ENCODE data around the gene ARFGAP2. TPM values are rescaled to one million over a fixed set of nuclear protein-coding genes. Genes with fewer than 3 reads are reported as not detected.

The ARFGAP2 gene
- total RNA-seq, 1 experiment from 2014 or later: 97.5 TPM

DNA sequence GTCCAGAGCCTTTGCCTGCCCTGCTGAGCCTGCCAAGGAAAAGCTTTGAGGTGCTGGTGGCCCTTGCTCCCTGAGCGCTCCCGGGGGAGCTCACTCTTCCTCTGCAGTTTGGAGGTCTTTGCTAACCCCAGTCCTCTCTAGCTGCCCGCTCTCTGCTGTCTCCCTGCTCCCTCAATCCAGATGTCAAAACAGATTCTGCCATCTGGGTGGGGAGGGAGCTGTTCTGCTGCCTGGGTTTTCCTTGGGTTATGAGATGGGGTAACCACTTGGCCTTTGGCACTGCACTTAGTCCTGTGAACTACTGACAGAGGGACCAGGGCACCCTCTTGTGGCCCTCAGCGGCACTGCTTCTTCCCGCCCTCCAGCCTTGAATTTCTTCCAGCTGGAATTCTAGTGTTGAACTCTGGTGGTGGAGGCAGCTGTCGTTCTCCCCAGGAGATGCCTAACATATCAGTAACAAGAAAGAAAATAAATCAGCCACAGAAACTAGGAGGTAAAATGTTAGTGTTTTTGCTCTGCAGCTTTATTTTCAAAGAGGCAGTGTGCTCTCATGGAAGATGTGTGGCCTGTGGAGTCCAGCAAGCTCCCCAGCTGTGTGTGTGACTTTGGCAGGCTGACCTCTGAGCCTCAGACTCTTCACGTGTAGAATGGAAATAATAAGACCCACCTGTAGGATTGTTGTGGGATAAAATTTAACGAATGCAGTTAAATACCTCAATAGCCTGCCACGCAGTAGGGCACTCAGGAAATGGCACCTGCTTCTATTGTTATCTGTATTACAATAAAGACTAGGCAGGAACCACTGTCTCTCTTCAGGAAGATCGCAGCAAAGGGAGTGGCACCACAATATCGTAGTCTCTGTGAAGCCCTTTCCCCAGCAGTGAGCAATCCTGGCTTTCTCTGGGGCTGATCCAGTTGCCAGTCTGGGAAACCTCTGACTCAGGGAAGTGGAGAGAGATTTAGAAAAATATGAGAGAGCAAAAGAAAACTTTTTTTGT lies 23.4 kb downstream of the ARFGAP2 start:
- H3K9ac ChIP-seq (ENCODE audit: low read length): no peak overlapping the region
- H3K4me1 ChIP-seq (ENCODE audit: insufficient read depth, low read length): no peaks in the 10 kb centered on the region
- peak; percentile 79 for DNase-seq
- H3K4me3 ChIP-seq (ENCODE audit: low read length): no peak overlapping the region
- no peaks in the 10 kb centered on the region for H3K27me3 ChIP-seq (ENCODE audit: low read length)
- no peak overlapping the region for H2AFZ ChIP-seq (ENCODE audit: low read length)
- H4K20me1 ChIP-seq (ENCODE audit: low read length): no peaks in the 10 kb centered on the region
- H3K9me2 ChIP-seq (replicated peaks; ENCODE audit: low read length): no peaks in the 10 kb centered on the region
- POLR2A ChIA-PET (ENCODE audit: unreplicated experiment): no interaction called here
- H3K9me3 ChIP-seq (ENCODE audit: low read length): no peaks in the 10 kb centered on the region
- H3K79me2 ChIP-seq (ENCODE audit: low read length): no peaks in the 10 kb centered on the region
- ATAC-seq: peak; percentile 86
- no peak overlapping the region for H3K4me2 ChIP-seq (ENCODE audit: low read length)
- TF ChIP-seq, protein P1, sequence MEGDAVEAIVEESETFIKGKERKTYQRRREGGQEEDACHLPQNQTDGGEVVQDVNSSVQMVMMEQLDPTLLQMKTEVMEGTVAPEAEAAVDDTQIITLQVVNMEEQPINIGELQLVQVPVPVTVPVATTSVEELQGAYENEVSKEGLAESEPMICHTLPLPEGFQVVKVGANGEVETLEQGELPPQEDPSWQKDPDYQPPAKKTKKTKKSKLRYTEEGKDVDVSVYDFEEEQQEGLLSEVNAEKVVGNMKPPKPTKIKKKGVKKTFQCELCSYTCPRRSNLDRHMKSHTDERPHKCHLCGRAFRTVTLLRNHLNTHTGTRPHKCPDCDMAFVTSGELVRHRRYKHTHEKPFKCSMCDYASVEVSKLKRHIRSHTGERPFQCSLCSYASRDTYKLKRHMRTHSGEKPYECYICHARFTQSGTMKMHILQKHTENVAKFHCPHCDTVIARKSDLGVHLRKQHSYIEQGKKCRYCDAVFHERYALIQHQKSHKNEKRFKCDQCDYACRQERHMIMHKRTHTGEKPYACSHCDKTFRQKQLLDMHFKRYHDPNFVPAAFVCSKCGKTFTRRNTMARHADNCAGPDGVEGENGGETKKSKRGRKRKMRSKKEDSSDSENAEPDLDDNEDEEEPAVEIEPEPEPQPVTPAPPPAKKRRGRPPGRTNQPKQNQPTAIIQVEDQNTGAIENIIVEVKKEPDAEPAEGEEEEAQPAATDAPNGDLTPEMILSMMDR (conservative IDR thresholded peaks at IDR 0.05; ENCODE audit: low read depth, low read length): peak; percentile 95
- TF ChIP-seq EZH2 (IDR thresholded peaks at IDR 0.05; ENCODE audit: low read length, unreplicated experiment): no peak
- H3F3A ChIP-seq (ENCODE audit: low read length, unreplicated experiment): no peaks in the 10 kb centered on the region
- no peak overlapping the region for H3K27ac ChIP-seq (ENCODE audit: low read length)
- intact Hi-C loops (cut with micrococcal nuclease): loop anchor here (1.0 kb wide), 2 partner anchors 234 to 264 kb away; no protein-coding TSS in a partner anchor
- CTCF ChIA-PET: interaction anchor here (0.5 to 1.2 kb wide), 8 partner anchors 188 to 263 kb away, joined by 3 to 5 read pairs (median 3); no protein-coding TSS in a partner anchor
- no TSS peak for BruUV-seq (replicated peaks)
- no peaks in the 10 kb centered on the region for H3K36me3 ChIP-seq (ENCODE audit: low read depth, low read length)

DNA sequence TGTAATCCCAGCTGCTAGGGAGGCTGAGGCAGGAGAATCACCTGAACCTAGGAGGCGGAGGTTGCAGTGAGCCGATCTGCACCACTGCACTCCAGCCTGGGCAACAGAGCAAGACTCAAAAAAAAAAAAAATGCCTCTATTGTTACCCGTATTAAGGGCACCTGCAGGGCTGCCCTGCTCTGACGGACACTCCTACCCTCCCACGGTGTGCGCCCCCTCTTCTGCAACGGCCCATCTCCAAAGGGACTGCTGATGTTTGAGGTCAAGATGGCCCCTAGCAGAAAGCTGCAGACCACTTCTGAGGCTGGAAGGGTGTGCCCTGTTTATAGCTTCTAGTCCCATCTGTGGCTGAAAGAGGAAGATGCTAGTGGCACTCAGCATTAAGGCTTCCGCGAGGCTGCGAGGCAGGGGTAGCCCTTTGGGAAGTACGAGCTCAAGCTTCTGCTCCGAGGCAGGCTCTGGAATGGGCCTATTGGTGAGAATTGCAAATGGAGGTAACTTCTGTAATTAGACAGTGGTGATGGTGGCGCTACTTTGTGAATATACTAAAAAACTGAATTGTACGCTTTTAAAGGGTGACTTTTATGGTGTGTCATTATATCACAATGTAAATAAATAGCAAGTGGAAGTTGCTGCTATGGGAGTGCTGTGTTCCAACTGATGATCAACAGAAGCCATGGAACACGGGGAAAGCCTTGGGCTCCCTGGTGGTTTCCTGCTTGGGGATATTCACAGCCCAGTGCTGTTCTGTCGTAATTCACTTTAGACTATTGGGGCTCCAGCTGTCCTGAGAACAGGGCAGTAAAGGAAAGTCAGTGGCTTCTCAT lies 24.3 kb downstream of the ARFGAP2 start:
- ChIA-PET POLR2A (ENCODE audit: unreplicated experiment) (no interaction called here), CTCF (interaction anchor here (0.5 to 1.2 kb wide), 6 partner anchors 200 to 262 kb away, joined by 3 to 5 read pairs (median 4); no protein-coding TSS in a partner anchor)
- Histone ChIP-seq H3K9me2 (replicated peaks; ENCODE audit: low read length) (no peaks in the 10 kb centered on the region), H3K4me3 (ENCODE audit: low read length) (no peak overlapping the region), H3K79me2 (ENCODE audit: low read length) (no peaks in the 10 kb centered on the region), H3K36me3 (ENCODE audit: low read depth, low read length) (no peaks in the 10 kb centered on the region), H3K4me1 (ENCODE audit: insufficient read depth, low read length) (no peaks in the 10 kb centered on the region), H3K9me3 (ENCODE audit: low read length) (no peaks in the 10 kb centered on the region), H4K20me1 (ENCODE audit: low read length) (no peaks in the 10 kb centered on the region), H3K4me2 (ENCODE audit: low read length) (no peak overlapping the region), H3K27me3 (ENCODE audit: low read length) (no peaks in the 10 kb centered on the region), H2AFZ (ENCODE audit: low read length) (no peak overlapping the region), H3K9ac (ENCODE audit: low read length) (no peak overlapping the region), H3F3A (ENCODE audit: low read length, unreplicated experiment) (no peaks in the 10 kb centered on the region), H3K27ac (ENCODE audit: low read length) (no peak overlapping the region)
- DNase-seq: no peak
- TF ChIP-seq EZH2phosphoT487 (IDR thresholded peaks at IDR 0.05; ENCODE audit: borderline replicate concordance, low read length) (no peak), EZH2 (IDR thresholded peaks at IDR 0.05; ENCODE audit: low read length, unreplicated experiment) (no peak)
- TF ChIP-seq, protein P1 (conservative IDR thresholded peaks at IDR 0.05; ENCODE audit: low read depth, low read length): no peak
- BruUV-seq (replicated peaks): no TSS peak
- peak; percentile 39 for ATAC-seq
- intact Hi-C loops (cut with micrococcal nuclease): no loop called here
